ENCODE results near the gene KCTD16. TPM values are rescaled to one million over a fixed set of nuclear protein-coding genes. Genes with fewer than 3 reads are reported as not detected.

The KCTD16 gene
- total and polyA plus RNA-seq, 2 experiments from 2014 or later: 0.02 to 0.76 TPM

- no peak overlapping the region for H3K4me3 ChIP-seq
Observed at GRCh38 chr5:144198386-144198785, 27.7 kb downstream of the KCTD16 start.

More at GRCh38 chr5:144198386-144198785, 27.7 kb downstream of the KCTD16 start:
- Histone ChIP-seq H3F3A (replicated peaks; ENCODE audit: low read depth) (no peaks in the 10 kb centered on the region), H4K20me1 (replicated peaks; ENCODE audit: insufficient read depth) (no peaks in the 10 kb centered on the region; the same call in 1 of the 2 replicates), H3K27me3 (ENCODE audit: insufficient read depth) (no peaks in the 10 kb centered on the region), H3K9me2 (ENCODE audit: insufficient read depth) (no peaks in the 10 kb centered on the region), H3K4me2 (no peak overlapping the region), H3K4me1 (ENCODE audit: insufficient read depth) (no peaks in the 10 kb centered on the region), H2AFZ (0 out of 2 replicates have a peak overlapping the region, but pooled peaks have one; percentile 2), H3K27ac (ENCODE audit: low read depth) (no peak overlapping the region), H3K79me2 (replicated peaks; ENCODE audit: insufficient read depth) (no peaks in the 10 kb centered on the region), H3K36me3 (ENCODE audit: insufficient read depth) (no peaks in the 10 kb centered on the region)
- no peaks in the 10 kb centered on the region for H3K4me1 Mint-ChIP-seq
- no peaks in the 10 kb centered on the region for H3K9me3 Mint-ChIP-seq
- TF ChIP-seq ZNF462 (CRISPR knock-in tag; IDR thresholded peaks at IDR 0.05) (no peak), ZNF114 (CRISPR knock-in tag; IDR thresholded peaks at IDR 0.05) (no peak), ETS1 (IDR thresholded peaks at IDR 0.05) (no peak), STAT1 (IDR thresholded peaks at IDR 0.05; ENCODE audit: unreplicated experiment) (no peak), EZH2phosphoT487 (IDR thresholded peaks at IDR 0.05; ENCODE audit: unreplicated experiment) (no peak), CREB1 (CRISPR knock-in tag; IDR thresholded peaks at IDR 0.05; ENCODE audit: low read depth) (no peak), REST (IDR thresholded peaks at IDR 0.05; ENCODE audit: unreplicated experiment) (no peak), CTCF (conservative IDR thresholded peaks at IDR 0.05; ENCODE audit: low read depth in 2 of 2) (no peak), EZH2 (IDR thresholded peaks at IDR 0.05; ENCODE audit: low read depth, unreplicated experiment) (no peak), NANOG (IDR thresholded peaks at IDR 0.05; ENCODE audit: borderline replicate concordance) (no peak), POLR2AphosphoS5 (IDR thresholded peaks at IDR 0.05; ENCODE audit: low read depth) (no peak), JUNB (IDR thresholded peaks at IDR 0.05; ENCODE audit: unreplicated experiment) (no peak), ZNF331 (CRISPR knock-in tag; IDR thresholded peaks at IDR 0.05; ENCODE audit: low read depth) (no peak)
- H3K27ac Mint-ChIP-seq: no peak overlapping the region
- DNase-seq (ENCODE audit: low spot score) (no peak), ATAC-seq (no peak)
- peaks cover 1% of the 10 kb centered on the region for H3K27me3 Mint-ChIP-seq (ENCODE audit: insufficient read depth, low read depth, poor library complexity)
- H3K36me3 Mint-ChIP-seq (ENCODE audit: low read depth): no peaks in the 10 kb centered on the region
- H3K4me3 Mint-ChIP-seq: no peak overlapping the region
